Ishikawa (cell line): ENCODE results near the gene COIL.

Experiments
- CEBPB ChIP-seq: IDR thresholded peaks from 2 replicates; pipeline ENCODE4 v1.6.1; 2012
- EGR1 ChIP-seq: IDR thresholded peaks from 2 replicates; pipeline ENCODE4 v1.6.1; 2012
- EP300 ChIP-seq: IDR thresholded peaks from 2 replicates; pipeline ENCODE4 v1.6.1; 2012; ENCODE audit warnings: borderline replicate concordance
- NFIC ChIP-seq: IDR thresholded peaks from 2 replicates; pipeline ENCODE4 v1.6.1; 2012
- RAD21 ChIP-seq: IDR thresholded peaks from 2 replicates; pipeline ENCODE4 v1.6.1; 2012; ENCODE audit warnings: low read depth
- USF1 ChIP-seq: IDR thresholded peaks from 2 replicates; pipeline ENCODE4 v1.6.1; 2012
- YY1 ChIP-seq: IDR thresholded peaks from 2 replicates; pipeline ENCODE4 v1.6.1; 2012; ENCODE audit warnings: low read depth
- TF ChIP-seq, protein P1 (sequence below): IDR thresholded peaks from 2 replicates; pipeline ENCODE4 v1.6.1; 2012; ENCODE audit warnings: low read depth, mild to moderate bottlenecking
- TF ChIP-seq, protein P2 (sequence below): IDR thresholded peaks from 2 replicates; pipeline ENCODE4 v1.6.1; 2012

- TF ChIP-seq YY1 (no peak), NFIC (no peak), RAD21 (no peak), EGR1 (no peak), EP300 (no peak), USF1 (no peak), CEBPB (no peak)
- TF ChIP-seq, protein P1, sequence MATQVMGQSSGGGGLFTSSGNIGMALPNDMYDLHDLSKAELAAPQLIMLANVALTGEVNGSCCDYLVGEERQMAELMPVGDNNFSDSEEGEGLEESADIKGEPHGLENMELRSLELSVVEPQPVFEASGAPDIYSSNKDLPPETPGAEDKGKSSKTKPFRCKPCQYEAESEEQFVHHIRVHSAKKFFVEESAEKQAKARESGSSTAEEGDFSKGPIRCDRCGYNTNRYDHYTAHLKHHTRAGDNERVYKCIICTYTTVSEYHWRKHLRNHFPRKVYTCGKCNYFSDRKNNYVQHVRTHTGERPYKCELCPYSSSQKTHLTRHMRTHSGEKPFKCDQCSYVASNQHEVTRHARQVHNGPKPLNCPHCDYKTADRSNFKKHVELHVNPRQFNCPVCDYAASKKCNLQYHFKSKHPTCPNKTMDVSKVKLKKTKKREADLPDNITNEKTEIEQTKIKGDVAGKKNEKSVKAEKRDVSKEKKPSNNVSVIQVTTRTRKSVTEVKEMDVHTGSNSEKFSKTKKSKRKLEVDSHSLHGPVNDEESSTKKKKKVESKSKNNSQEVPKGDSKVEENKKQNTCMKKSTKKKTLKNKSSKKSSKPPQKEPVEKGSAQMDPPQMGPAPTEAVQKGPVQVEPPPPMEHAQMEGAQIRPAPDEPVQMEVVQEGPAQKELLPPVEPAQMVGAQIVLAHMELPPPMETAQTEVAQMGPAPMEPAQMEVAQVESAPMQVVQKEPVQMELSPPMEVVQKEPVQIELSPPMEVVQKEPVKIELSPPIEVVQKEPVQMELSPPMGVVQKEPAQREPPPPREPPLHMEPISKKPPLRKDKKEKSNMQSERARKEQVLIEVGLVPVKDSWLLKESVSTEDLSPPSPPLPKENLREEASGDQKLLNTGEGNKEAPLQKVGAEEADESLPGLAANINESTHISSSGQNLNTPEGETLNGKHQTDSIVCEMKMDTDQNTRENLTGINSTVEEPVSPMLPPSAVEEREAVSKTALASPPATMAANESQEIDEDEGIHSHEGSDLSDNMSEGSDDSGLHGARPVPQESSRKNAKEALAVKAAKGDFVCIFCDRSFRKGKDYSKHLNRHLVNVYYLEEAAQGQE: no peak
- TF ChIP-seq, protein P2, sequence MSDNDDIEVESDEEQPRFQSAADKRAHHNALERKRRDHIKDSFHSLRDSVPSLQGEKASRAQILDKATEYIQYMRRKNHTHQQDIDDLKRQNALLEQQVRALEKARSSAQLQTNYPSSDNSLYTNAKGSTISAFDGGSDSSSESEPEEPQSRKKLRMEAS: no peak
These were observed 52.8 kb downstream of the COIL start for GRCh38 chr17:56908001-56908542.
